Neuron (in vitro differentiated cells): Measurements from ENCODE around the gene RPS16.
"Not testable (repeated sequence)": the region's sequence is repeated elsewhere in the genome, so short reads cannot be mapped to it uniquely, and the experiment has no call there.

Experiments
- H2AFZ ChIP-seq: one replicate; pipeline ENCODE4 v1.6.1; 2013; ENCODE audit warnings: low read depth, mild to moderate bottlenecking, inconsistent platforms, low read length, moderate library complexity
- H3K27me3 ChIP-seq: one replicate; pipeline ENCODE4 v1.6.1; 2013; ENCODE audit warnings: low read length; ENCODE audit not compliant: insufficient read depth
- H3K36me3 ChIP-seq: one replicate; pipeline ENCODE4 v1.6.1; 2013; ENCODE audit warnings: low read length; ENCODE audit not compliant: insufficient read depth
- H3K4me1 ChIP-seq: one replicate; pipeline ENCODE4 v1.6.1; 2013; ENCODE audit warnings: low read length; ENCODE audit not compliant: insufficient read depth
- H3K4me3 ChIP-seq: 2 replicates; pipeline ENCODE4 v1.5.1; 2013; ENCODE audit warnings: mild to moderate bottlenecking, low read length, moderate library complexity
- H3K9me3 ChIP-seq: one replicate; pipeline ENCODE4 v1.6.1; 2013; ENCODE audit warnings: low read length

The RPS16 gene

GRCh38 chr19:39435499-39436349 lies at the start of gene RPS16:
TSS of gene RPS16 (minus strand) at chr19:39435949. CDS start at chr19:39435895, 54 bp downstream.
- Histone ChIP-seq H2AFZ (no peak within 1 kb of the TSS), H3K36me3 (peaks cover 26% of the 10 kb centered on the region), H3K9me3 (no peaks in the 10 kb centered on the region), H3K4me1 (peaks cover 18% of the 10 kb centered on the region), H3K27me3 (no peaks in the 10 kb centered on the region), H3K4me3 (peak within 1 kb of the TSS; percentile 78)

GRCh38 chr19:39483141-39483540 lies 47.4 kb upstream of the RPS16 start:
- H3K36me3 ChIP-seq = peaks cover 39% of the 10 kb centered on the region
- H3K4me1 ChIP-seq = peaks cover 19% of the 10 kb centered on the region
- no peaks in the 10 kb centered on the region for H3K27me3 ChIP-seq
- H3K4me3 ChIP-seq = no peak overlapping the region
- H2AFZ ChIP-seq = no peak overlapping the region
- H3K9me3 ChIP-seq = no peaks in the 10 kb centered on the region

- Histone ChIP-seq H3K4me3 (peak overlapping the region; percentile 99), H2AFZ (no peak overlapping the region), H3K27me3 (no peaks in the 10 kb centered on the region), H3K4me1 (peaks cover 19% of the 10 kb centered on the region), H3K36me3 (peaks cover 31% of the 10 kb centered on the region), H3K9me3 (no peaks in the 10 kb centered on the region)
Observed at GRCh38 chr19:39481676-39482075, 45.9 kb upstream of the RPS16 start.

GRCh38 chr19:39481229-39481545 lies 45.4 kb upstream of the RPS16 start:
- Histone ChIP-seq H3K27me3 (no peaks in the 10 kb centered on the region), H3K36me3 (peaks cover 33% of the 10 kb centered on the region), H3K4me3 (peak overlapping the region; percentile 99), H3K9me3 (no peaks in the 10 kb centered on the region), H3K4me1 (peaks cover 19% of the 10 kb centered on the region), H2AFZ (peak overlapping the region; percentile 93)

- Histone ChIP-seq H3K27me3 (no peaks in the 10 kb centered on the region), H3K36me3 (peaks cover 32% of the 10 kb centered on the region)
Observed at GRCh38 chr19:39480337-39481228, 44.8 kb upstream of the RPS16 start, which contains the start of gene TIMM50. TSS of gene TIMM50 (plus strand) at chr19:39480838. CDS start at chr19:39480854, 16 bp downstream.

GRCh38 chr19:39479916-39480315 lies 44.2 kb upstream of the RPS16 start:
- peaks cover 29% of the 10 kb centered on the region for H3K36me3 ChIP-seq
- peak overlapping the region; percentile 93 for H2AFZ ChIP-seq
- H3K9me3 ChIP-seq = no peaks in the 10 kb centered on the region
- H3K4me3 ChIP-seq = peak overlapping the region; percentile 99
- H3K4me1 ChIP-seq = peaks cover 19% of the 10 kb centered on the region
- H3K27me3 ChIP-seq = no peaks in the 10 kb centered on the region

More at GRCh38 chr19:39480337-39481228, 44.8 kb upstream of the RPS16 start, which contains the start of gene TIMM50:
- no peaks in the 10 kb centered on the region for H3K9me3 ChIP-seq
- peak within 1 kb of the TSS; percentile 93 for H2AFZ ChIP-seq
- H3K4me1 ChIP-seq = peaks cover 19% of the 10 kb centered on the region
- peak within 1 kb of the TSS; percentile 99 for H3K4me3 ChIP-seq

- not testable (repeated sequence) for H2AFZ ChIP-seq, H3K27me3 ChIP-seq, H3K4me3 ChIP-seq, H3K9me3 ChIP-seq
- Histone ChIP-seq H3K36me3 (peaks cover 29% of the 10 kb centered on the region), H3K4me1 (peaks cover 19% of the 10 kb centered on the region)
Observed at GRCh38 chr19:39479319-39479801, 43.6 kb upstream of the RPS16 start.

GRCh38 chr19:39475748-39476147 lies 40.0 kb upstream of the RPS16 start:
- Histone ChIP-seq H3K27me3 (no peaks in the 10 kb centered on the region), H3K4me1 (peaks cover 6% of the 10 kb centered on the region), H3K4me3 (no peak overlapping the region), H2AFZ (no peak overlapping the region), H3K36me3 (peaks cover 53% of the 10 kb centered on the region), H3K9me3 (no peaks in the 10 kb centered on the region)

GRCh38 chr19:39474139-39474620 lies 38.4 kb upstream of the RPS16 start:
- Histone ChIP-seq H3K4me1 (no peaks in the 10 kb centered on the region), H3K27me3 (no peaks in the 10 kb centered on the region), H3K36me3 (peaks cover 69% of the 10 kb centered on the region), H3K4me3 (no peak overlapping the region), H3K9me3 (no peaks in the 10 kb centered on the region), H2AFZ (no peak overlapping the region)

GRCh38 chr19:39473443-39473960 lies 37.8 kb upstream of the RPS16 start:
- no peaks in the 10 kb centered on the region for H3K4me1 ChIP-seq
- no peak overlapping the region for H3K4me3 ChIP-seq
- H2AFZ ChIP-seq = no peak overlapping the region
- H3K9me3 ChIP-seq = no peaks in the 10 kb centered on the region
- peaks cover 75% of the 10 kb centered on the region for H3K36me3 ChIP-seq
- H3K27me3 ChIP-seq = no peaks in the 10 kb centered on the region

GRCh38 chr19:39472746-39473442 lies 37.1 kb upstream of the RPS16 start:
- H3K9me3 ChIP-seq = no peaks in the 10 kb centered on the region
- H2AFZ ChIP-seq = no peak overlapping the region
- peaks cover 82% of the 10 kb centered on the region for H3K36me3 ChIP-seq
- H3K4me3 ChIP-seq = no peak overlapping the region
- no peaks in the 10 kb centered on the region for H3K27me3 ChIP-seq
- no peaks in the 10 kb centered on the region for H3K4me1 ChIP-seq

- H3K4me1 ChIP-seq = no peaks in the 10 kb centered on the region
- no peak overlapping the region for H3K4me3 ChIP-seq
- H3K36me3 ChIP-seq = peaks cover 89% of the 10 kb centered on the region
- no peak overlapping the region for H2AFZ ChIP-seq
- no peaks in the 10 kb centered on the region for H3K9me3 ChIP-seq
- H3K27me3 ChIP-seq = no peaks in the 10 kb centered on the region
Observed at GRCh38 chr19:39471756-39472536, 36.2 kb upstream of the RPS16 start.
